GM19372 (cell line): ENCODE data around the gene DLK2.

Experiments
- ATAC-seq: cut with Tn5 transposase; IDR thresholded peaks from one replicate; pipeline ENCODE4 v1.9.1; 2021; ENCODE audit warnings: mild to moderate bottlenecking, low read depth, moderate library complexity; ENCODE audit not compliant: unreplicated experiment

DLK2 gene

GRCh38 chr6:43454696-43455530, 435 bp downstream of the DLK2 start:
- peak; percentile 64 for ATAC-seq

GRCh38 chr6:43454290-43454695, 1.1 kb downstream of the DLK2 start:
- no peak for ATAC-seq

GRCh38 chr6:43453831-43454230, 1.5 kb downstream of the DLK2 start:
- ATAC-seq, result no peak

- no peak for ATAC-seq
Measured at GRCh38 chr6:43452896-43453295, 2.5 kb downstream of the DLK2 start.

- no peak for ATAC-seq
Measured at GRCh38 chr6:43451939-43452338, 3.4 kb downstream of the DLK2 start.

- no peak for ATAC-seq
Measured at GRCh38 chr6:43451348-43451747, 4.0 kb downstream of the DLK2 start.

GRCh38 chr6:43450699-43451131, 4.6 kb downstream of the DLK2 start:
- ATAC-seq, result no peak

GRCh38 chr6:43448916-43449315, 6.4 kb downstream of the DLK2 start:
- ATAC-seq, result no peak

- no peak for ATAC-seq
Measured at GRCh38 chr6:43447604-43448003, 7.7 kb downstream of the DLK2 start.

GRCh38 chr6:43445576-43445975, 9.8 kb downstream of the DLK2 start:
- ATAC-seq, result no peak

GRCh38 chr6:43444582-43444981, 10.8 kb downstream of the DLK2 start:
- no peak for ATAC-seq

- ATAC-seq, result no peak
Measured at GRCh38 chr6:43444036-43444435, 11.3 kb downstream of the DLK2 start.

- ATAC-seq, result no peak
Measured at GRCh38 chr6:43442935-43443334, 12.4 kb downstream of the DLK2 start.

- no peak for ATAC-seq
Measured at GRCh38 chr6:43437700-43438099, 17.6 kb downstream of the DLK2 start.

GRCh38 chr6:43436577-43437282, 18.6 kb downstream of the DLK2 start:
- no peak for ATAC-seq

GRCh38 chr6:43435682-43436437, 19.5 kb downstream of the DLK2 start:
- no peak for ATAC-seq

GRCh38 chr6:43434943-43435342, 20.4 kb downstream of the DLK2 start:
- ATAC-seq, result no peak

GRCh38 chr6:43434001-43434840, 21.1 kb downstream of the DLK2 start:
- ATAC-seq, result no peak

- no peak for ATAC-seq
Measured at GRCh38 chr6:43433148-43433547, 22.2 kb downstream of the DLK2 start.
